ENCODE results near the gene PRR3. TPM values are rescaled to one million over a fixed set of nuclear protein-coding genes. Genes with fewer than 3 reads are reported as not detected.

Gene PRR3
- total and polyA plus RNA-seq, 2 of the 13 experiments (the other 11 are each of a cell fraction or from before 2014, with no cell fraction given), result 14.6 to 21.2 TPM

GRCh38 chr6:30564114-30564513, 7.0 kb downstream of the PRR3 start:
- CTCF ChIA-PET (ENCODE audit: low intra/inter-chr PET ratio, low total read pairs), result no interaction called here
- no peak for DNase-seq (ENCODE audit: low spot score)
- Histone ChIP-seq H3K27me3 (ENCODE audit: control insufficient read depth in 1 of 2, insufficient read depth in 2 of 2, low read length in 2 of 2) (no peaks in the 10 kb centered on the region), H4K20me1 (ENCODE audit: insufficient read depth, low read length) (no peaks in the 10 kb centered on the region), H3K36me3 (replicated peaks in 1 of 2; ENCODE audit: control insufficient read depth in 1 of 2, insufficient read depth in 2 of 2, low read length in 2 of 2) (peaks cover 5 to 18% of the 10 kb centered on the region in 2 experiments), H2AFZ (ENCODE audit: low read length) (no peak overlapping the region), H3K79me2 (ENCODE audit: insufficient read depth, low read length) (no peaks in the 10 kb centered on the region), H3K27ac (ENCODE audit: extremely low read length, insufficient read depth, low read length) (no peak overlapping the region), H3K4me3 (replicated peaks in 1 of 3; ENCODE audit: insufficient read depth in 1 of 3, low read depth in 2 of 3, low read length in 3 of 3) (no peak overlapping the region), H3K9ac (ENCODE audit: insufficient read depth, low read depth, low read length) (no peak overlapping the region), H3K9me3 (ENCODE audit: low read length) (no peaks in the 10 kb centered on the region), H3K4me1 (ENCODE audit: insufficient read depth, low read length) (peaks cover 9% of the 10 kb centered on the region), H3K4me2 (ENCODE audit: low read depth, low read length) (no peak overlapping the region)
- intact Hi-C loops (cut with micrococcal nuclease; ENCODE audit: unreplicated experiment), result no loop called here
- BruUV-seq (replicated peaks), result no TSS peak
- no peak for ATAC-seq
- no peak for FAIRE-seq
- POLR2A ChIA-PET, result interaction anchor here (3.5 kb wide), 1 partner anchor 8 kb away, joined by 22 read pairs; the partner anchor contains the start of genes GNL1 and PRR3
- WGBS (ENCODE audit: low lambda C conversion rate), result 96% methylated on average over 1 of the region's 1 CpG
- in situ Hi-C loops (cut with HindIII; ENCODE audit: extremely low pct_ligation_motif_present, low pct_unique_long_range_greater_than_20kb), result no loop called here
- TF ChIP-seq CCAR2 (optimal IDR thresholded peaks at IDR 0.05; ENCODE audit: low read depth, low read length) (no peak), SMYD3 (CRISPR knock-in tag; IDR thresholded peaks at IDR 0.05) (0 out of 2 replicates have a peak, but pooled peaks have one; percentile 0), POLR2AphosphoS5 (IDR thresholded peaks at IDR 0.05; ENCODE audit: low read depth, low read length) (0 out of 2 replicates have a peak, but pooled peaks have one; percentile 17), ZXDC (CRISPR knock-in tag; IDR thresholded peaks at IDR 0.05) (no peak), POLR2G (IDR thresholded peaks at IDR 0.05; ENCODE audit: low read depth, low read length) (peak; percentile 32; the same call in 1 of the 2 replicates)

DNA sequence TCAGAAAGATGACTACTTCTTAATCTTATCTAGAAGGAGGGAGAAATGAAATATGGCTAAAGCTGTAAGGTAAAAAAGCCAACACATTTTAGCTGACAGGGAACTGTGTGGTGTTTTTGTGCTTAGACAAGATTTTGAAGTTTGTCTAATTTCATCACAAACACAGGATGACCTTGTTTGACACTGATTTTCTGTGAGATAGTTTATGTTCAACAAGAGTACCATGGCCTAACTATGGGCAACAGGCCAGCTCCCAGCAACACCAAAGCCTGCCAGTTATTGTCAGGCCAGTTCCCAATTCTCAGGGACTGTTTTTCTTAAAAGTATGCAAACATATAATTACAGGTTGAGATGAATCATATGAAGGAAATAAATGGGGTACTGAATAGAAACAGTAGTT, 8.7 kb downstream of the PRR3 start:
- Histone ChIP-seq H3K4me2 (ENCODE audit: low read depth, low read length) (no peak overlapping the region), H3K4me1 (ENCODE audit: insufficient read depth, low read length) (peaks cover 24% of the 10 kb centered on the region), H3K27me3 (ENCODE audit: control insufficient read depth in 1 of 2, insufficient read depth in 2 of 2, low read length in 2 of 2) (no peaks in the 10 kb centered on the region; a peak in 1 of 5 replicates), H3K27ac (ENCODE audit: extremely low read length, insufficient read depth, low read length) (no peak overlapping the region), H4K20me1 (ENCODE audit: insufficient read depth, low read length) (no peaks in the 10 kb centered on the region), H2AFZ (ENCODE audit: low read length) (no peak overlapping the region), H3K9ac (ENCODE audit: insufficient read depth, low read depth, low read length) (no peak overlapping the region), H3K4me3 (replicated peaks in 1 of 3; ENCODE audit: insufficient read depth in 1 of 3, low read depth in 2 of 3, low read length in 3 of 3) (no peak overlapping the region), H3K9me3 (ENCODE audit: low read length) (no peaks in the 10 kb centered on the region), H3K36me3 (replicated peaks in 1 of 2; ENCODE audit: control insufficient read depth in 1 of 2, insufficient read depth in 2 of 2, low read length in 2 of 2) (peaks cover 5 to 18% of the 10 kb centered on the region in 2 experiments), H3K79me2 (ENCODE audit: insufficient read depth, low read length) (peaks cover 2% of the 10 kb centered on the region)
- ATAC-seq (no peak), DNase-seq (ENCODE audit: low spot score) (no peak), FAIRE-seq (peak; percentile 42)
- BruUV-seq (replicated peaks), result no TSS peak
- ChIA-PET POLR2A (interaction anchor here (1.0 to 3.5 kb wide), 3 partner anchors 9 to 49 kb away, joined by 3 to 22 read pairs (median 7); partner anchors contain the start of genes GNL1 and PRR3), CTCF (ENCODE audit: low intra/inter-chr PET ratio, low total read pairs) (no interaction called here)
- intact Hi-C loops (cut with micrococcal nuclease; ENCODE audit: unreplicated experiment), result no loop called here
- in situ Hi-C loops (cut with HindIII; ENCODE audit: extremely low pct_ligation_motif_present, low pct_unique_long_range_greater_than_20kb), result no loop called here
- TF ChIP-seq SOX13 (IDR thresholded peaks at IDR 0.05) (no peak), SOX13 (CRISPR knock-in tag; conservative IDR thresholded peaks at IDR 0.05 in 1 of 2, IDR thresholded peaks at IDR 0.05 in 1 of 2) (0 out of 4 replicates have a peak, but pooled peaks of 1 of the 2 experiments have one; percentile 7), MTA1 (CRISPR knock-in tag; IDR thresholded peaks at IDR 0.05; ENCODE audit: borderline replicate concordance) (no peak)
